Measurements from ENCODE around the gene LRP6. TPM values are rescaled to one million over a fixed set of nuclear protein-coding genes. Genes with fewer than 3 reads are reported as not detected.
A peak's percentile ranks its signal among the peaks of the same experiment; 100 is the strongest.

LRP6 gene
- total RNA-seq, 4 donors from 2014 or later: 9.5 to 21.4 (median 14.7) TPM

DNA sequence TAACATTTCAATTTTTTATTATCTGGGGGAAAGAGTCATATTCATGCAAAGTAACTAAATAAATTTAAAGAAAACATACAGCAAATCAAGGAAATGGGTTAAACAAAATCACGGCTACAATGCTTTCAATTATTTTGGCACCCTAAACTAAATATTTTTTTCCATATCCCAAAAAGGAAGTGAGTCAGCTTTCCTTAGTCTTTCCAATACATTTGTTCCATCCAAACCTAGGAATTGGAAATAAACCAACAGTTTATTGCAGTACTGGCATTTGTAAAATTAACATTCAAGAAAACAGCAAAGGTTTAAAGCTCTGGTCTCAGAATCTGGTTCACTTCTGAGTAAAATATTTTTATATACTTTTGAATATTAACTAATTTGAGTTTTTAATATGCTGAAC is 106.9 kb downstream of the LRP6 start:
- no peaks in the 10 kb centered on the region for H3K9me3 ChIP-seq
- intact Hi-C loops (cut with DNase I; ENCODE audit: low total_unique reads): no loop called here
- peaks cover 21 to 26% of the 10 kb centered on the region in 2 donors for H3K4me1 ChIP-seq
- no peaks in the 10 kb centered on the region for H3K36me3 ChIP-seq
- H3K27me3 ChIP-seq: no peaks in the 10 kb centered on the region
- ATAC-seq: no peak
- in situ Hi-C loops (cut with MboI; ENCODE audit: low sequenced_read_pairs in 4 of 4): no loop called here
- H3K4me3 ChIP-seq: no peak overlapping the region
- no peak for TF ChIP-seq POLR2A (IDR thresholded peaks at IDR 0.05)
- TF ChIP-seq, protein P1, sequence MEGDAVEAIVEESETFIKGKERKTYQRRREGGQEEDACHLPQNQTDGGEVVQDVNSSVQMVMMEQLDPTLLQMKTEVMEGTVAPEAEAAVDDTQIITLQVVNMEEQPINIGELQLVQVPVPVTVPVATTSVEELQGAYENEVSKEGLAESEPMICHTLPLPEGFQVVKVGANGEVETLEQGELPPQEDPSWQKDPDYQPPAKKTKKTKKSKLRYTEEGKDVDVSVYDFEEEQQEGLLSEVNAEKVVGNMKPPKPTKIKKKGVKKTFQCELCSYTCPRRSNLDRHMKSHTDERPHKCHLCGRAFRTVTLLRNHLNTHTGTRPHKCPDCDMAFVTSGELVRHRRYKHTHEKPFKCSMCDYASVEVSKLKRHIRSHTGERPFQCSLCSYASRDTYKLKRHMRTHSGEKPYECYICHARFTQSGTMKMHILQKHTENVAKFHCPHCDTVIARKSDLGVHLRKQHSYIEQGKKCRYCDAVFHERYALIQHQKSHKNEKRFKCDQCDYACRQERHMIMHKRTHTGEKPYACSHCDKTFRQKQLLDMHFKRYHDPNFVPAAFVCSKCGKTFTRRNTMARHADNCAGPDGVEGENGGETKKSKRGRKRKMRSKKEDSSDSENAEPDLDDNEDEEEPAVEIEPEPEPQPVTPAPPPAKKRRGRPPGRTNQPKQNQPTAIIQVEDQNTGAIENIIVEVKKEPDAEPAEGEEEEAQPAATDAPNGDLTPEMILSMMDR (IDR thresholded peaks at IDR 0.05 in 4 of 5, conservative IDR thresholded peaks at IDR 0.05 in 1 of 5): no peak
- peak overlapping the region in 3 of 4 donors; percentile 2 to 34 (median 4) for H3K27ac ChIP-seq
- DNase-seq: no peak

- Histone ChIP-seq H3K4me1 (peaks cover 21 to 25% of the 10 kb centered on the region in 2 donors), H3K9me3 (no peaks in the 10 kb centered on the region), H3K27ac (peak overlapping the region in 2 of 4 donors; percentile 17 to 23), H3K27me3 (no peaks in the 10 kb centered on the region), H3K36me3 (no peaks in the 10 kb centered on the region), H3K4me3 (no peak overlapping the region)
- intact Hi-C loops (cut with DNase I; ENCODE audit: low total_unique reads): no loop called here
- in situ Hi-C loops (cut with MboI; ENCODE audit: low sequenced_read_pairs in 4 of 4): no loop called here
- DNase-seq (peak; percentile 8 to 53), ATAC-seq (peak; percentile 89 to 97)
- no peak for TF ChIP-seq POLR2A (IDR thresholded peaks at IDR 0.05)
- TF ChIP-seq, protein P1 (IDR thresholded peaks at IDR 0.05 in 4 of 5, conservative IDR thresholded peaks at IDR 0.05 in 1 of 5): no peak
Measured at GRCh38 chr12:12158858-12159257, 108.0 kb downstream of the LRP6 start.

GRCh38 chr12:12157424-12157823 is 109.4 kb downstream of the LRP6 start:
- ATAC-seq (no peak), DNase-seq (no peak)
- H3K27me3 ChIP-seq: no peaks in the 10 kb centered on the region
- H3K27ac ChIP-seq: no peak overlapping the region
- TF ChIP-seq POLR2A (IDR thresholded peaks at IDR 0.05): no peak
- TF ChIP-seq, protein P1 (IDR thresholded peaks at IDR 0.05 in 4 of 5, conservative IDR thresholded peaks at IDR 0.05 in 1 of 5): no peak
- in situ Hi-C loops (cut with MboI; ENCODE audit: low sequenced_read_pairs in 4 of 4) (no loop called here), intact Hi-C loops (cut with DNase I; ENCODE audit: low total_unique reads) (no loop called here)
- no peaks in the 10 kb centered on the region for H3K9me3 ChIP-seq
- H3K4me1 ChIP-seq: peaks cover 21 to 25% of the 10 kb centered on the region in 2 donors
- no peaks in the 10 kb centered on the region for H3K36me3 ChIP-seq
- no peak overlapping the region for H3K4me3 ChIP-seq

DNA sequence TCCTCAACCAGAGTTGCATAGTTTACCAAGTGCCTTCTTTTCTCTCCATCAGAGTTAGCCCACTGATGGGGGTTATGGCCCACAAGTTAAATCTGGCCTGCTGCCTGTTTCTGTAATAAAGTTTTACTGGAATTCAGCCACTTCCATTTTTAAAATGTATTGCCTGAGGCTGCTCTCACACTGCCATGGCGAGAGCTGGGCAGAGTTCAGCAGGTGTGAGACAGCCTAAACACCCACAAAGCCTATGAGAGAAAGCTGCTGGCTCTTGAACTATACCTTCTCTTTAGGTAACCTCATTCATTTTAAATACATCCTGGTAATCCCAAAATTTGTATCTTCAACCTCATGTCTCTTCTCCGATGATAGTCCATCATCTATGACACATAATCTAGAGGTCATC is 110.0 kb downstream of the LRP6 start:
- Histone ChIP-seq H3K27ac (no peak overlapping the region), H3K36me3 (no peaks in the 10 kb centered on the region), H3K4me3 (no peak overlapping the region), H3K27me3 (no peaks in the 10 kb centered on the region), H3K4me1 (peaks cover 21 to 25% of the 10 kb centered on the region in 2 donors), H3K9me3 (no peaks in the 10 kb centered on the region)
- no peak for ATAC-seq
- no peak for DNase-seq
- in situ Hi-C loops (cut with MboI; ENCODE audit: low sequenced_read_pairs in 4 of 4) (no loop called here), intact Hi-C loops (cut with DNase I; ENCODE audit: low total_unique reads) (no loop called here)
- TF ChIP-seq, protein P1 (IDR thresholded peaks at IDR 0.05 in 4 of 5, conservative IDR thresholded peaks at IDR 0.05 in 1 of 5): no peak
- TF ChIP-seq POLR2A (IDR thresholded peaks at IDR 0.05): no peak

GRCh38 chr12:12156116-12156515 is 110.7 kb downstream of the LRP6 start:
- H3K27me3 ChIP-seq: no peaks in the 10 kb centered on the region
- in situ Hi-C loops (cut with MboI; ENCODE audit: low sequenced_read_pairs in 4 of 4): no loop called here
- peaks cover 21 to 24% of the 10 kb centered on the region in 2 donors for H3K4me1 ChIP-seq
- DNase-seq: no peak
- H3K36me3 ChIP-seq: no peaks in the 10 kb centered on the region
- H3K9me3 ChIP-seq: no peaks in the 10 kb centered on the region
- H3K27ac ChIP-seq: no peak overlapping the region
- H3K4me3 ChIP-seq: no peak overlapping the region
- intact Hi-C loops (cut with DNase I; ENCODE audit: low total_unique reads): no loop called here
- no peak for TF ChIP-seq POLR2A (IDR thresholded peaks at IDR 0.05)
- TF ChIP-seq, protein P1 (IDR thresholded peaks at IDR 0.05 in 4 of 5, conservative IDR thresholded peaks at IDR 0.05 in 1 of 5): no peak
- no peak for ATAC-seq
